K562 (cell line): ENCODE data around the gene ATP9B. TPM values are rescaled to one million over a fixed set of nuclear protein-coding genes. Genes with fewer than 3 reads are reported as not detected.

Experiments
- ATAC-seq: fragments of 200-7000 bp; cut with Tn5 transposase; 3 replicates; pipeline ENCODE4 v1.9.1; 2020; ENCODE audit warnings: moderate library complexity
- BruUV-seq: library from RNA; stranded (reverse); fragments of 400-500 nt; replicated peaks from 2 replicates; lab custom pipeline; 2021; lab: Mats Ljungman, UMichigan
- CTCF ChIA-PET: fragments of 300-600 bp; formaldehyde crosslinking; extraction: SDS; loops from one replicate; lab custom pipeline; 2021; ENCODE audit warnings: low intra/inter-chr PET ratio; lab: Yijun Ruan, JAX
- POLR2A ChIA-PET: fragments of 300-600, 350-650 bp; sonication (Branson Sonifier 250); formaldehyde crosslinking; extraction: SDS; loops from one replicate; lab custom pipeline; 2021; ENCODE audit warnings: antibody characterized with exemption, inconsistent platforms; lab: Yijun Ruan, JAX
- DNase-seq, 4 experiments: peaks; one replicate each; pipeline versions ENCODE4 v3.0.0 to v3.0.0-alpha.2; 2011 to 2018; ENCODE audit warnings: low spot score in 3 of 4, mixed read lengths in 3 of 4; ENCODE audit errors: extremely low read depth in 1 of 4
- FAIRE-seq: peaks from 2 replicates; lab custom pipeline; 2011; peaks lifted over from hg19 to GRCh38; lab: Jason Lieb, UNC
- H2AFZ ChIP-seq: 2 replicates; pipeline ENCODE4 v1.6.0; 2011; ENCODE audit warnings: low read depth, low read length, control low read depth, inconsistent platforms
- H3K27ac ChIP-seq: fragments of 200-600 bp; 3 replicates; pipeline ENCODE4 v1.8.0; 2011; ENCODE audit warnings: low read depth, mild to moderate bottlenecking, control low read depth, inconsistent platforms, low read length, moderate library complexity, mixed read lengths; ENCODE audit errors: extremely low read depth
- H3K27me3 ChIP-seq, 2 experiments: fragments of 300-600 bp in 1 of 2; 2 replicates in 1 of 2; 3 replicates in 1 of 2; pipeline versions ENCODE4 v1.6.0 to v1.8.0; 2011; ENCODE audit warnings: inconsistent platforms in 2 of 2, low read length in 2 of 2, mild to moderate bottlenecking in 1 of 2, mixed read lengths in 1 of 2, moderate library complexity in 1 of 2; ENCODE audit not compliant: control insufficient read depth in 2 of 2, insufficient read depth in 2 of 2
- H3K36me3 ChIP-seq: fragments of 300-600 bp; 3 replicates; pipeline ENCODE4 v1.8.0; 2011; ENCODE audit warnings: mild to moderate bottlenecking, low read length, inconsistent platforms; ENCODE audit not compliant: control insufficient read depth, insufficient read depth
- H3K4me1 ChIP-seq, 2 experiments: fragments of 200-600 bp in 1 of 2; replicated peaks in 1 of 2; 2 replicates in 1 of 2; 3 replicates in 1 of 2; pipeline versions ENCODE4 v1.5.1 to v1.8.0; 2011; ENCODE audit warnings: inconsistent platforms in 2 of 2, low read length in 2 of 2, mild to moderate bottlenecking in 1 of 2, mixed read lengths in 1 of 2, moderate library complexity in 1 of 2; ENCODE audit not compliant: control insufficient read depth in 2 of 2, insufficient read depth in 2 of 2
- H3K4me2 ChIP-seq: 2 replicates; pipeline ENCODE4 v1.6.1; 2011; ENCODE audit warnings: low read length, control low read depth, inconsistent platforms, mixed read lengths; ENCODE audit not compliant: insufficient read depth
- H3K4me3 ChIP-seq: fragments of 200-600 bp; sonication (generic), shearing (Covaris generic); 2 replicates; pipeline ENCODE4 v1.5.1; 2016; ENCODE audit warnings: control low read depth, inconsistent platforms
- H3K79me2 ChIP-seq: fragments of 200-600 bp; 3 replicates; pipeline ENCODE4 v1.8.0; 2011; ENCODE audit warnings: low read length, inconsistent platforms; ENCODE audit not compliant: control insufficient read depth, insufficient read depth
- H3K9ac ChIP-seq, 2 experiments: 2 replicates each; pipeline versions ENCODE4 v1.6.0 to v1.6.1; 2011; ENCODE audit warnings: low read depth in 2 of 2, low read length in 2 of 2, control low read depth in 1 of 2, inconsistent platforms in 1 of 2, mild to moderate bottlenecking in 1 of 2, mixed read lengths in 1 of 2; ENCODE audit not compliant: insufficient read depth in 1 of 2
- H3K9me1 ChIP-seq: one replicate; pipeline ENCODE4 v1.6.0; 2011; ENCODE audit warnings: inconsistent platforms, mild to moderate bottlenecking, low read length, moderate library complexity; ENCODE audit not compliant: control insufficient read depth, insufficient read depth
- H3K9me3 ChIP-seq: replicated peaks from 2 replicates; pipeline ENCODE4 v1.5.1; 2011; ENCODE audit warnings: low read depth, low read length, inconsistent platforms; ENCODE audit not compliant: control insufficient read depth, insufficient read depth
- H4K20me1 ChIP-seq: replicated peaks from 2 replicates; pipeline ENCODE4 v1.6.1; 2011; ENCODE audit warnings: low read length, inconsistent platforms, mixed read lengths; ENCODE audit not compliant: control insufficient read depth, insufficient read depth
- ATF2 ChIP-seq: sonication (generic); formaldehyde crosslinking; IDR thresholded peaks from 2 replicates; pipeline ENCODE4 v1.8.1; 2022; ENCODE audit warnings: missing genetic modification reagents
- CBX3 ChIP-seq, 2 experiments: IDR thresholded peaks; 1 replicate in 1 of 2; 2 replicates in 1 of 2; pipeline ENCODE4 v1.6.1; 2012; ENCODE audit warnings: inconsistent platforms in 2 of 2, low read length in 2 of 2, borderline replicate concordance in 1 of 2, control low read depth in 1 of 2
- CEBPG ChIP-seq, 3 experiments: fragments of 200-800 bp in 1 of 3; sonication (Bioruptor generic) in 1 of 3; sonication (generic) in 1 of 3; formaldehyde crosslinking in 1 of 3; IDR thresholded peaks in 2 of 3; conservative IDR thresholded peaks in 1 of 3; 2 replicates each; pipeline versions ENCODE4 v1.6.1 to v1.8.0; 2016 to 2022; ENCODE audit warnings: missing compliant biosample characterization in 2 of 3, missing genetic modification characterization in 2 of 3, mild to moderate bottlenecking in 1 of 3, missing genetic modification reagents in 1 of 3
- CREB5 ChIP-seq: fragments of 250-450 bp; sonication (Bioruptor Pico); IDR thresholded peaks from 2 replicates; pipeline ENCODE4 v1.5.0; 2020; ENCODE audit warnings: mild to moderate bottlenecking
- FOXM1 ChIP-seq, 2 experiments: fragments of 450-650 bp in 1 of 2; sonication (generic) in 1 of 2; formaldehyde crosslinking in 1 of 2; IDR thresholded peaks; 2 replicates each; pipeline versions ENCODE4 v1.6.1 to v1.9.0; 2017 to 2022; ENCODE audit warnings: low read depth in 2 of 2, mild to moderate bottlenecking in 2 of 2, missing genetic modification reagents in 1 of 2, moderate library complexity in 1 of 2
- HMG20B ChIP-seq: fragments of 250-450 bp; sonication (Bioruptor Pico); IDR thresholded peaks from 2 replicates; pipeline ENCODE4 v1.5.0; 2021; ENCODE audit warnings: mild to moderate bottlenecking
- HNRNPK ChIP-seq: fragments of 200-400 bp; formaldehyde crosslinking; IDR thresholded peaks from one replicate; pipeline ENCODE4 v1.6.1; 2018; ENCODE audit warnings: mild to moderate bottlenecking, low read depth, low read length; ENCODE audit not compliant: poor library complexity, severe bottlenecking
- KLF16 ChIP-seq: IDR thresholded peaks from 2 replicates; pipeline ENCODE4 v1.6.1; 2016; ENCODE audit warnings: antibody characterized with exemption
- POLR2AphosphoS2 ChIP-seq: IDR thresholded peaks from 2 replicates; pipeline ENCODE4 v1.6.1; 2012; ENCODE audit warnings: low read length, improper control_type of control experiment
- POLR2G ChIP-seq: fragments of 200-400 bp; formaldehyde crosslinking; IDR thresholded peaks from 2 replicates; pipeline ENCODE4 v1.6.1; 2017; ENCODE audit warnings: low read depth, mild to moderate bottlenecking, antibody characterized with exemption, low read length, moderate library complexity
- SAFB ChIP-seq: fragments of 200-400 bp; formaldehyde crosslinking; IDR thresholded peaks from 2 replicates; pipeline ENCODE4 v1.6.1; 2017; ENCODE audit warnings: low read depth, low read length, borderline replicate concordance
- ZHX1 ChIP-seq: fragments of 150-350 bp; conservative IDR thresholded peaks from 2 replicates; pipeline ENCODE4 v1.6.1; 2014; ENCODE audit warnings: low read length
- ZNF175 ChIP-seq: fragments of 200-800 bp; sonication (Bioruptor generic); IDR thresholded peaks from 2 replicates; pipeline ENCODE4 v1.6.1; 2016; ENCODE audit warnings: low read depth, mild to moderate bottlenecking, missing genetic modification characterization, missing compliant biosample characterization
- WGBS: fragments of 100-300 bp; shearing (Covaris generic); methylation state at CpG from one replicate; pipeline ENCODE4 v1.1.6; 2016; ENCODE audit warnings: low coverage, mixed read lengths; ENCODE audit not compliant: insufficient coverage; ENCODE audit errors: missing lambda C conversion rate; 5-methylcytosine and 5-hydroxymethylcytosine counted together
- in situ Hi-C: fragments of 300-500 bp; cut with MboI; formaldehyde crosslinking; loops from 4 replicates; pipeline ENCODE4 v1.15.0; 2018; ENCODE audit warnings: inconsistent platforms, mixed read lengths
- intact Hi-C: fragments of 100-400 bp; cut with micrococcal nuclease; formaldehyde crosslinking; loops from 2 replicates; pipeline ENCODE4 v1.14.2; 2022
- polyA plus RNA-seq, 8 experiments: library from polyadenylated mRNA; depleted of rRNA in 4 of 8; stranded (reverse) in 5 of 8; unstranded in 3 of 8; fragments of >200 nt; fragmentation: Nextera tagmentation in 2 of 8; fragmentation: Illumina TruSeq in 1 of 8; extraction: Ambion mirVana in 2 of 8; extraction: Trizol in 1 of 8; gene quantifications; 2 replicates each; pipeline versions ENCODE4 v1.2.1 to v1.2.3, GENCODE V29; 2011 to 2014; ENCODE audit warnings: inconsistent platforms in 1 of 8, missing spikeins in 1 of 8
- total RNA-seq, 7 experiments: library from RNA; depleted of rRNA in 6 of 7; stranded (reverse); fragments of >200 nt in 6 of 7; fragmentation: Illumina TruSeq in 2 of 7; extraction: Trizol in 2 of 7; gene quantifications; 2 replicates each; pipeline versions ENCODE4 v1.2.1 to v1.2.3, GENCODE V29; 2011 to 2021; ENCODE audit warnings: low replicate concordance in 1 of 7
- TF ChIP-seq, protein P1 (sequence below): sonication (generic); formaldehyde crosslinking; IDR thresholded peaks from 2 replicates; pipeline ENCODE4 v1.8.0; 2022; ENCODE audit warnings: mild to moderate bottlenecking, missing genetic modification reagents

ATP9B gene
- total and polyA plus RNA-seq, 9 of the 15 experiments (the other 6 are each of a cell fraction or from before 2014, with no cell fraction given) = 0.66 to 13.2 (median 7.9) TPM

DNA sequence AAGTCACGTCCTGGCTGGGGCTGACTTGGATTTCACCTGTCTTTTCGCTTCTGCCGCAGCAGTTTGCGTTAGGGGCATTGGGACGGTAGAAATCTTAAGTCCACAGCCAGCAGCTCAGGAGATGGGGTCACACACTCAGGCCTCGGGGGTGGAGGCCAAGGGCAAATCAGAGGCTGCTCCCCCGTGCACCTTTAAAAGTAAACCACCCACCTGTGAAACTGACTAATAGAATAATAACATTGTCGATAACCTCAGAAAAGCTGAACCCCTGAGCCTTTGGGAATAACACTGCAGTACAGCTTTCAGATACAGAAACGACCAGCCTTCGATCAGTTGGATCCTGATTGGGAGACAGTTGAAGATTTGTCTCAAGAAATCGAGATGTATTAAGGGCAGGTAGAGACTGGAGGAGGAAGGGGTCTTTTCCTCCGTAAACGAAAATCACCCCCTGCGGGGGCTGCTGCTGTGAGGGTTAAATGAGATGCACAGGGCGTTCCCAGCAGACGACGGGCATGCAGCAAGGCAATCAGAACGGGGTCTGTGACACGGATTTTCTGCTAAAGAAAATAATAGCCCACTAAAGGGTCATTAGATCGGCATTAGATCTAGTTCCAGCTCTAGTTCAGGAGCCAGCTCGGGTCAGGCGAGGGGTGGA is 310.2 kb downstream of the ATP9B start:
- Histone ChIP-seq H3K4me1 (peaks cover 0 to 16% of the 10 kb centered on the region in 2 experiments; a peak in 2 of 5 replicates), H3K27me3 (no peaks in the 10 kb centered on the region; a peak in 1 of 5 replicates), H3K4me3 (no peak overlapping the region), H3K4me2 (no peak overlapping the region), H3K9me3 (no peaks in the 10 kb centered on the region), H3K36me3 (no peaks in the 10 kb centered on the region), H3K27ac (no peak overlapping the region), H3K9ac (no peak overlapping the region), H2AFZ (no peak overlapping the region), H3K79me2 (no peaks in the 10 kb centered on the region), H3K9me1 (no peaks in the 10 kb centered on the region), H4K20me1 (no peaks in the 10 kb centered on the region; the same call in 1 of the 2 replicates)
- no peak for ATAC-seq
- no peak for TF ChIP-seq CREB5 (CRISPR knock-in tag)
- TF ChIP-seq, protein P1, sequence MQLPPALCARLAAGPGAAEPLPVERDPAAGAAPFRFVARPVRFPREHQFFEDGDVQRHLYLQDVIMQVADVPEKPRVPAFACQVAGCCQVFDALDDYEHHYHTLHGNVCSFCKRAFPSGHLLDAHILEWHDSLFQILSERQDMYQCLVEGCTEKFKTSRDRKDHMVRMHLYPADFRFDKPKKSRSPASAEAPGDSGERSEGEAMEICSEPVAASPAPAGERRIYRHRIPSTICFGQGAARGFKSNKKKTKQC = no peak
- no peak for TF ChIP-seq CEBPG (CRISPR knock-in tag; IDR thresholded peaks at IDR 0.05)
- TF ChIP-seq CEBPG (tag; conservative IDR thresholded peaks at IDR 0.05 in 1 of 2, IDR thresholded peaks at IDR 0.05 in 1 of 2) = no peak
- no peak for TF ChIP-seq ZNF175 (CRISPR knock-in tag)
- TF ChIP-seq KLF16 = no peak
- TF ChIP-seq POLR2G = no peak
- no peak for TF ChIP-seq ATF2 (CRISPR knock-in tag)
- TF ChIP-seq SAFB = no peak
- no peak for TF ChIP-seq ZHX1
- TF ChIP-seq POLR2AphosphoS2 = no peak
- no peak for TF ChIP-seq FOXM1 (IDR thresholded peaks at IDR 0.05; ENCODE audit: low read depth)
- no peak for TF ChIP-seq FOXM1 (CRISPR knock-in tag; IDR thresholded peaks at IDR 0.05; ENCODE audit: low read depth)
- no peak for TF ChIP-seq HMG20B (CRISPR knock-in tag)
- no peak for TF ChIP-seq CBX3 (IDR thresholded peaks at IDR 0.05; ENCODE audit: borderline replicate concordance in 1 of 2, low read length in 2 of 2)
- TF ChIP-seq HNRNPK = no peak
- 62% methylated on average over 10 of the region's 22 CpGs for WGBS
- in situ Hi-C loops (no loop called here), intact Hi-C loops (no loop called here)
- FAIRE-seq = no peak
- CTCF ChIA-PET = interaction anchor here (1.5 to 2.7 kb wide), 2 partner anchors 149 to 265 kb away, joined by 12 to 24 read pairs; no protein-coding TSS in a partner anchor
- no TSS peak for BruUV-seq
- POLR2A ChIA-PET = no interaction called here
- no peak for DNase-seq
